Measurements from ENCODE around the gene PTPRM.
"Not testable (repeated sequence)": the region's sequence is repeated elsewhere in the genome, so short reads cannot be mapped to it uniquely, and the experiment has no call there.

Gene PTPRM

DNA sequence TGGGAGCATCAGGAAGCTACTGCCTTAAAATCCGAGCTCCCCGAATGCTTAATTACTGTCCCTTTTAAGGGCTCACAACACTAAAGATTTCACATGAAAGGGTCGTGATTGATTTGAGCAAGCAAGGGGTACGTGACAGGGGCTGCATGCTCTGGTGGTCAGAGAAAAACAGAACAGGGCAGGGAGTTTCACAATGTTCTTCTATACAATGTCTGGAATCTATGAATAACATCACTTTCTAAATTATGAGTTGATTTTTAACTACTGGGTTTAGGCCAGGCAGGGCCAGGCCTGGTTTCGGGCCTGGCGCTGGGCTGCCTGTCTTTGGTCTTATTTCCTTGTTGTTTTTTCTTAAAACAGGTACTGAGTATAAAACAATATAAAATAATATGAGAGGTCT lies 169.4 kb downstream of the PTPRM start:
- H3K27ac ChIP-seq (ENCODE audit: extremely low read depth, low read depth, low read length); H3K4me1 ChIP-seq (ENCODE audit: control insufficient read depth, insufficient read depth, low read length); H3K36me3 ChIP-seq (ENCODE audit: control insufficient read depth in 2 of 2, insufficient read depth in 1 of 2, low read length in 2 of 2); POLR2A ChIA-PET; H3K9me3 ChIP-seq (ENCODE audit: control insufficient read depth, insufficient read depth, low read depth, low read length); H3K4me3 ChIP-seq (ENCODE audit: low read depth, low read length): not testable (repeated sequence)
- CTCF ChIA-PET, result interaction anchor here (1.0 to 1.2 kb wide), 2 partner anchors 46 to 653 kb away, joined by 4 read pairs; no protein-coding TSS in a partner anchor

DNA sequence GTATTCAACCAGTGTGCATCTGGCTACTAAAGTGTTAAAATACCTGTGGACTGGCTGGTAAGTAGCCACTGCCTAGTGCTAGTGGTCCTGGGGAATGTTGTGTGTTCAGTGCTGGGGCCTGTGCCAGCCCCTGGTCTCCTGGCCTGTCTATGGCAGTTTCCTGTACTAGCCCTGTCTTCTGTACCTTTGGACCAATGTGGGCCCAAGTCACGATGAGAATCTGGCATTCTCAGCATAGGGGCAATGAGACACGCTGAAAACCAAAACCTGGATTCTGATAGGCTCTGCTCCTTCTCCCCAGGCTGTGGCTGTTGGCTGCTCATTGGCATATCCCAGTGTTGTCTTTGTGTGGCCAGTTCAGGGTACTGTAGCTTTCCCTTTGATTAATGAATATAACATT lies 170.4 kb downstream of the PTPRM start:
- H3K27ac ChIP-seq (ENCODE audit: extremely low read depth, low read depth, low read length), result no peak overlapping the region

DNA sequence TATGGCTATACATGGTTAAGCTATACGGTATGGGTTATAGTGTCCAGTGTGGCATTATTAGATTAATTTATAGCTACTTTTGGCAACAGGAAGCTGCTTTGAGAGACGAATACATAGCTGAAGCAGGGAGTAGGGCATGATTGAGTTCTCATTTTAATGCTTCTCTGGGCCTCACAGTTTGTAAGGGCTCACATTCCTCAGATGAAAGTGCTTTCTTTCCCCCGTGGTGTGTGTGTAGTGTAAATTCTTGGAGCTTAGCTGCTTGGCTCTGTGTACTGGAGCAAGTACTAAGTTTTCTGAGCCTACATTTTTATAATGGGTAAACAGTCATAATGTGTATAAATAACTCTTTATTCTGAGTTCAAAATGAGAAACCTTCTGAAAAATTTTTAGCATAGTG lies 173.7 kb downstream of the PTPRM start:
- CTCF ChIA-PET, result no interaction called here
- POLR2A ChIA-PET, result no interaction called here
- TF ChIP-seq, protein P1, sequence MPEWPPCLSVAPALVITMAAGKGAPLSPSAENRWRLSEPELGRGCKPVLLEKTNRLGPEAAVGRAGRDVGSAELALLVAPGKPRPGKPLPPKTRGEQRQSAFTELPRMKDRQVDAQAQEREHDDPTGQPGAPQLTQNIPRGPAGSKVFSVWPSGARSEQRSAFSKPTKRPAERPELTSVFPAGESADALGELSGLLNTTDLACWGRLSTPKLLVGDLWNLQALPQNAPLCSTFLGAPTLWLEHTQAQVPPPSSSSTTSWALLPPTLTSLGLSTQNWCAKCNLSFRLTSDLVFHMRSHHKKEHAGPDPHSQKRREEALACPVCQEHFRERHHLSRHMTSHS (tag by site-specific recombination; IDR thresholded peaks at IDR 0.05), result no peak
- TF ChIP-seq KLF9 (tag by site-specific recombination; IDR thresholded peaks at IDR 0.05; ENCODE audit: low read depth) (no peak), ZNF701 (tag by site-specific recombination; IDR thresholded peaks at IDR 0.05) (no peak), FEZF1 (tag by site-specific recombination; IDR thresholded peaks at IDR 0.05) (no peak), ZNF624 (tag by site-specific recombination; IDR thresholded peaks at IDR 0.05) (no peak), ZNF596 (tag by site-specific recombination; IDR thresholded peaks at IDR 0.05) (no peak), ZNF626 (tag by site-specific recombination; IDR thresholded peaks at IDR 0.05) (no peak), ZNF211 (tag by site-specific recombination; IDR thresholded peaks at IDR 0.05; ENCODE audit: low read depth) (no peak), ZNF785 (tag by site-specific recombination; IDR thresholded peaks at IDR 0.05) (no peak)
- TF ChIP-seq, protein P2, sequence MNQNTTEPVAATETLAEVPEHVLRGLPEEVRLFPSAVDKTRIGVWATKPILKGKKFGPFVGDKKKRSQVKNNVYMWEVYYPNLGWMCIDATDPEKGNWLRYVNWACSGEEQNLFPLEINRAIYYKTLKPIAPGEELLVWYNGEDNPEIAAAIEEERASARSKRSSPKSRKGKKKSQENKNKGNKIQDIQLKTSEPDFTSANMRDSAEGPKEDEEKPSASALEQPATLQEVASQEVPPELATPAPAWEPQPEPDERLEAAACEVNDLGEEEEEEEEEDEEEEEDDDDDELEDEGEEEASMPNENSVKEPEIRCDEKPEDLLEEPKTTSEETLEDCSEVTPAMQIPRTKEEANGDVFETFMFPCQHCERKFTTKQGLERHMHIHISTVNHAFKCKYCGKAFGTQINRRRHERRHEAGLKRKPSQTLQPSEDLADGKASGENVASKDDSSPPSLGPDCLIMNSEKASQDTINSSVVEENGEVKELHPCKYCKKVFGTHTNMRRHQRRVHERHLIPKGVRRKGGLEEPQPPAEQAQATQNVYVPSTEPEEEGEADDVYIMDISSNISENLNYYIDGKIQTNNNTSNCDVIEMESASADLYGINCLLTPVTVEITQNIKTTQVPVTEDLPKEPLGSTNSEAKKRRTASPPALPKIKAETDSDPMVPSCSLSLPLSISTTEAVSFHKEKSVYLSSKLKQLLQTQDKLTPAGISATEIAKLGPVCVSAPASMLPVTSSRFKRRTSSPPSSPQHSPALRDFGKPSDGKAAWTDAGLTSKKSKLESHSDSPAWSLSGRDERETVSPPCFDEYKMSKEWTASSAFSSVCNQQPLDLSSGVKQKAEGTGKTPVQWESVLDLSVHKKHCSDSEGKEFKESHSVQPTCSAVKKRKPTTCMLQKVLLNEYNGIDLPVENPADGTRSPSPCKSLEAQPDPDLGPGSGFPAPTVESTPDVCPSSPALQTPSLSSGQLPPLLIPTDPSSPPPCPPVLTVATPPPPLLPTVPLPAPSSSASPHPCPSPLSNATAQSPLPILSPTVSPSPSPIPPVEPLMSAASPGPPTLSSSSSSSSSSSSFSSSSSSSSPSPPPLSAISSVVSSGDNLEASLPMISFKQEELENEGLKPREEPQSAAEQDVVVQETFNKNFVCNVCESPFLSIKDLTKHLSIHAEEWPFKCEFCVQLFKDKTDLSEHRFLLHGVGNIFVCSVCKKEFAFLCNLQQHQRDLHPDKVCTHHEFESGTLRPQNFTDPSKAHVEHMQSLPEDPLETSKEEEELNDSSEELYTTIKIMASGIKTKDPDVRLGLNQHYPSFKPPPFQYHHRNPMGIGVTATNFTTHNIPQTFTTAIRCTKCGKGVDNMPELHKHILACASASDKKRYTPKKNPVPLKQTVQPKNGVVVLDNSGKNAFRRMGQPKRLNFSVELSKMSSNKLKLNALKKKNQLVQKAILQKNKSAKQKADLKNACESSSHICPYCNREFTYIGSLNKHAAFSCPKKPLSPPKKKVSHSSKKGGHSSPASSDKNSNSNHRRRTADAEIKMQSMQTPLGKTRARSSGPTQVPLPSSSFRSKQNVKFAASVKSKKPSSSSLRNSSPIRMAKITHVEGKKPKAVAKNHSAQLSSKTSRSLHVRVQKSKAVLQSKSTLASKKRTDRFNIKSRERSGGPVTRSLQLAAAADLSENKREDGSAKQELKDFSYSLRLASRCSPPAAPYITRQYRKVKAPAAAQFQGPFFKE (tag by site-specific recombination; IDR thresholded peaks at IDR 0.05; ENCODE audit: borderline replicate concordance), result no peak
- TF ChIP-seq, protein P3, sequence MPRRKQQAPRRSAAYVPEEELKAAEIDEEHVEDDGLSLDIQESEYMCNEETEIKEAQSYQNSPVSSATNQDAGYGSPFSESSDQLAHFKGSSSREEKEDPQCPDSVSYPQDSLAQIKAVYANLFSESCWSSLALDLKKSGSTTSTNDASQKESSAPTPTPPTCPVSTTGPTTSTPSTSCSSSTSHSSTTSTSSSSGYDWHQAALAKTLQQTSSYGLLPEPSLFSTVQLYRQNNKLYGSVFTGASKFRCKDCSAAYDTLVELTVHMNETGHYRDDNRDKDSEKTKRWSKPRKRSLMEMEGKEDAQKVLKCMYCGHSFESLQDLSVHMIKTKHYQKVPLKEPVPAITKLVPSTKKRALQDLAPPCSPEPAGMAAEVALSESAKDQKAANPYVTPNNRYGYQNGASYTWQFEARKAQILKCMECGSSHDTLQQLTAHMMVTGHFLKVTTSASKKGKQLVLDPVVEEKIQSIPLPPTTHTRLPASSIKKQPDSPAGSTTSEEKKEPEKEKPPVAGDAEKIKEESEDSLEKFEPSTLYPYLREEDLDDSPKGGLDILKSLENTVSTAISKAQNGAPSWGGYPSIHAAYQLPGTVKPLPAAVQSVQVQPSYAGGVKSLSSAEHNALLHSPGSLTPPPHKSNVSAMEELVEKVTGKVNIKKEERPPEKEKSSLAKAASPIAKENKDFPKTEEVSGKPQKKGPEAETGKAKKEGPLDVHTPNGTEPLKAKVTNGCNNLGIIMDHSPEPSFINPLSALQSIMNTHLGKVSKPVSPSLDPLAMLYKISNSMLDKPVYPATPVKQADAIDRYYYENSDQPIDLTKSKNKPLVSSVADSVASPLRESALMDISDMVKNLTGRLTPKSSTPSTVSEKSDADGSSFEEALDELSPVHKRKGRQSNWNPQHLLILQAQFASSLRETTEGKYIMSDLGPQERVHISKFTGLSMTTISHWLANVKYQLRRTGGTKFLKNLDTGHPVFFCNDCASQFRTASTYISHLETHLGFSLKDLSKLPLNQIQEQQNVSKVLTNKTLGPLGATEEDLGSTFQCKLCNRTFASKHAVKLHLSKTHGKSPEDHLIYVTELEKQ (tag by site-specific recombination; IDR thresholded peaks at IDR 0.05; ENCODE audit: borderline replicate concordance), result no peak

More for the DNA sequence above, 170.4 kb downstream of the PTPRM start:
- H3K4me3 ChIP-seq (ENCODE audit: low read depth, low read length), result no peak overlapping the region
- ChIA-PET CTCF (no interaction called here), POLR2A (no interaction called here)
- TF ChIP-seq, protein P4, sequence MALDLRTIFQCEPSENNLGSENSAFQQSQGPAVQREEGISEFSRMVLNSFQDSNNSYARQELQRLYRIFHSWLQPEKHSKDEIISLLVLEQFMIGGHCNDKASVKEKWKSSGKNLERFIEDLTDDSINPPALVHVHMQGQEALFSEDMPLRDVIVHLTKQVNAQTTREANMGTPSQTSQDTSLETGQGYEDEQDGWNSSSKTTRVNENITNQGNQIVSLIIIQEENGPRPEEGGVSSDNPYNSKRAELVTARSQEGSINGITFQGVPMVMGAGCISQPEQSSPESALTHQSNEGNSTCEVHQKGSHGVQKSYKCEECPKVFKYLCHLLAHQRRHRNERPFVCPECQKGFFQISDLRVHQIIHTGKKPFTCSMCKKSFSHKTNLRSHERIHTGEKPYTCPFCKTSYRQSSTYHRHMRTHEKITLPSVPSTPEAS (tag by site-specific recombination; IDR thresholded peaks at IDR 0.05), result no peak
- TF ChIP-seq, protein P3 (tag by site-specific recombination; IDR thresholded peaks at IDR 0.05; ENCODE audit: borderline replicate concordance), result no peak
- TF ChIP-seq ZBTB21 (tag by site-specific recombination; IDR thresholded peaks at IDR 0.05) (no peak), FEZF1 (tag by site-specific recombination; IDR thresholded peaks at IDR 0.05) (no peak), ZNF391 (tag by site-specific recombination; IDR thresholded peaks at IDR 0.05; ENCODE audit: borderline replicate concordance, low read depth) (no peak)
- H3K36me3 ChIP-seq (ENCODE audit: control insufficient read depth in 2 of 2, insufficient read depth in 1 of 2, low read length in 2 of 2), result no peaks in the 10 kb centered on the region
- H3K4me1 ChIP-seq (ENCODE audit: control insufficient read depth, insufficient read depth, low read length), result no peaks in the 10 kb centered on the region; the same call in 1 of the 2 replicates
- H3K9me3 ChIP-seq (ENCODE audit: control insufficient read depth, insufficient read depth, low read depth, low read length), result no peaks in the 10 kb centered on the region

More for the DNA sequence above, 173.7 kb downstream of the PTPRM start:
- no peak overlapping the region for H3K4me3 ChIP-seq (ENCODE audit: low read depth, low read length)
- no peaks in the 10 kb centered on the region for H3K36me3 ChIP-seq (ENCODE audit: control insufficient read depth in 2 of 2, insufficient read depth in 1 of 2, low read length in 2 of 2)
- no peaks in the 10 kb centered on the region for H3K4me1 ChIP-seq (ENCODE audit: control insufficient read depth, insufficient read depth, low read length)
- no peaks in the 10 kb centered on the region for H3K9me3 ChIP-seq (ENCODE audit: control insufficient read depth, insufficient read depth, low read depth, low read length)
- H3K27ac ChIP-seq (ENCODE audit: extremely low read depth, low read depth, low read length), result no peak overlapping the region

Measured in HEK293 (cell line).